Testis (tissue), 3 donors: Measurements from ENCODE around the gene IDE. TPM values are rescaled to one million over a fixed set of nuclear protein-coding genes. Genes with fewer than 3 reads are reported as not detected.
"Not testable (repeated sequence)": the region's sequence is repeated elsewhere in the genome, so short reads cannot be mapped to it uniquely, and the experiment has no call there.

ENCODE experiments used
- DNase-seq: peaks from one replicate; pipeline ENCODE4 v3.0.0-alpha.2; 2019
- H3K27ac ChIP-seq, 2 donors: fragments of 200-600 bp; sonication (generic); one replicate each; pipeline ENCODE4 v1.5.1; 2019
- H3K27me3 ChIP-seq: fragments of 200-600 bp; sonication (generic); one replicate; pipeline ENCODE4 v1.5.1; 2019
- H3K36me3 ChIP-seq: fragments of 200-600 bp; sonication (generic); one replicate; pipeline ENCODE4 v1.5.1; 2017; ENCODE audit warnings: low read depth; ENCODE audit errors: missing control alignments
- H3K4me1 ChIP-seq: fragments of 200-600 bp; sonication (generic); one replicate; pipeline ENCODE4 v1.5.1; 2019
- H3K4me3 ChIP-seq, 2 donors: fragments of 200-600 bp; sonication (generic); one replicate each; pipeline ENCODE4 v1.5.1; 2017 to 2019
- H3K9me3 ChIP-seq: fragments of 200-600 bp; sonication (generic); one replicate; pipeline ENCODE4 v1.5.1; 2017
- POLR2A ChIP-seq: fragments of 450-650 bp; IDR thresholded peaks from one replicate; pipeline ENCODE4 v1.6.1; 2017; ENCODE audit warnings: antibody characterized with exemption, mild to moderate bottlenecking, moderate library complexity
- WGBS, 2 donors: methylation state at CpG; one replicate each; pipeline ENCODE4 v1.1.5; 2018; 5-methylcytosine and 5-hydroxymethylcytosine counted together
- intact Hi-C: fragments of 100-400 bp; cut with DNase I; formaldehyde crosslinking; loops from one replicate; pipeline ENCODE4 v1.15.1; 2023; ENCODE audit warnings: low total_unique reads
- polyA plus RNA-seq: library from polyadenylated mRNA; stranded (reverse); fragments of 350-450 nt; fragmentation: Illumina TruSeq; extraction: RNeasy Lipid Tissue Mini Kit (QIAGEN cat#74804); gene quantifications from one replicate; pipeline ENCODE4 v1.2.3, GENCODE V29; 2014; ENCODE audit warnings: low read depth, low replicate concordance; ENCODE audit not compliant: insufficient read depth
- total RNA-seq, 2 donors: library from RNA; depleted of rRNA; stranded (reverse); fragments of >200 nt; gene quantifications; one replicate each; pipeline ENCODE4 v1.2.3, GENCODE V29; 2016
- TF ChIP-seq, protein P1 (sequence below), 3 experiments: fragments of 450-650 bp in 2 of 3; fragments of 200-600 bp in 1 of 3; sonication (generic) in 1 of 3; IDR thresholded peaks; one replicate each; pipeline ENCODE4 v1.5.1; 2016 to 2019; ENCODE audit warnings: antibody characterized with exemption in 3 of 3, mild to moderate bottlenecking in 2 of 3, moderate library complexity in 1 of 3

The IDE gene
- total and polyA plus RNA-seq, 3 donors from 2014 or later = 28.4 to 78.2 (median 31.1) TPM

DNA sequence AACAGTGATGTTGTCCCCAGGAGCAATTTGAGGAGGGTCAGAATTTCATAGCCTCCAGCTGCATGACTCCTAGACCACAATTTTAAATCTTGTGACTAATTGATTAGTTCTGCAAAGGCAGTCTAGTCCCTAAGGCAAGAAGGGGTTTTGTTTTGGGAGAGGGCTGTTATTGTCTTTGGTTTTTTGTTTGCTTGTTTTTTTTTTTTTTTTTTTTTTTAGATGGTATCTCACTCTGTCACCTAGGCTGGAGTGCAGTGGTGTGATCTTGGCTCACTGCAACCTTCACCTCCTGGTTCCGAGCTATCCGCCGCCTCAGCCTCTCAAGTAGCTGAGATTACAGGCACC is 165.9 kb downstream of the IDE start:
- DNase-seq = no peak
- no peaks in the 10 kb centered on the region for H3K36me3 ChIP-seq
- no peak overlapping the region for H3K27ac ChIP-seq
- no peaks in the 10 kb centered on the region for H3K27me3 ChIP-seq
- no peaks in the 10 kb centered on the region for H3K9me3 ChIP-seq
- H3K4me3 ChIP-seq = no peak overlapping the region
- intact Hi-C loops = no loop called here
- H3K4me1 ChIP-seq = no peaks in the 10 kb centered on the region
- WGBS, 2 donors = 94 to 100% methylated on average over 3 of the region's 3 CpGs
- no peak for TF ChIP-seq POLR2A
- TF ChIP-seq, protein P1, sequence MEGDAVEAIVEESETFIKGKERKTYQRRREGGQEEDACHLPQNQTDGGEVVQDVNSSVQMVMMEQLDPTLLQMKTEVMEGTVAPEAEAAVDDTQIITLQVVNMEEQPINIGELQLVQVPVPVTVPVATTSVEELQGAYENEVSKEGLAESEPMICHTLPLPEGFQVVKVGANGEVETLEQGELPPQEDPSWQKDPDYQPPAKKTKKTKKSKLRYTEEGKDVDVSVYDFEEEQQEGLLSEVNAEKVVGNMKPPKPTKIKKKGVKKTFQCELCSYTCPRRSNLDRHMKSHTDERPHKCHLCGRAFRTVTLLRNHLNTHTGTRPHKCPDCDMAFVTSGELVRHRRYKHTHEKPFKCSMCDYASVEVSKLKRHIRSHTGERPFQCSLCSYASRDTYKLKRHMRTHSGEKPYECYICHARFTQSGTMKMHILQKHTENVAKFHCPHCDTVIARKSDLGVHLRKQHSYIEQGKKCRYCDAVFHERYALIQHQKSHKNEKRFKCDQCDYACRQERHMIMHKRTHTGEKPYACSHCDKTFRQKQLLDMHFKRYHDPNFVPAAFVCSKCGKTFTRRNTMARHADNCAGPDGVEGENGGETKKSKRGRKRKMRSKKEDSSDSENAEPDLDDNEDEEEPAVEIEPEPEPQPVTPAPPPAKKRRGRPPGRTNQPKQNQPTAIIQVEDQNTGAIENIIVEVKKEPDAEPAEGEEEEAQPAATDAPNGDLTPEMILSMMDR (IDR thresholded peaks at IDR 0.05) = no peak

DNA sequence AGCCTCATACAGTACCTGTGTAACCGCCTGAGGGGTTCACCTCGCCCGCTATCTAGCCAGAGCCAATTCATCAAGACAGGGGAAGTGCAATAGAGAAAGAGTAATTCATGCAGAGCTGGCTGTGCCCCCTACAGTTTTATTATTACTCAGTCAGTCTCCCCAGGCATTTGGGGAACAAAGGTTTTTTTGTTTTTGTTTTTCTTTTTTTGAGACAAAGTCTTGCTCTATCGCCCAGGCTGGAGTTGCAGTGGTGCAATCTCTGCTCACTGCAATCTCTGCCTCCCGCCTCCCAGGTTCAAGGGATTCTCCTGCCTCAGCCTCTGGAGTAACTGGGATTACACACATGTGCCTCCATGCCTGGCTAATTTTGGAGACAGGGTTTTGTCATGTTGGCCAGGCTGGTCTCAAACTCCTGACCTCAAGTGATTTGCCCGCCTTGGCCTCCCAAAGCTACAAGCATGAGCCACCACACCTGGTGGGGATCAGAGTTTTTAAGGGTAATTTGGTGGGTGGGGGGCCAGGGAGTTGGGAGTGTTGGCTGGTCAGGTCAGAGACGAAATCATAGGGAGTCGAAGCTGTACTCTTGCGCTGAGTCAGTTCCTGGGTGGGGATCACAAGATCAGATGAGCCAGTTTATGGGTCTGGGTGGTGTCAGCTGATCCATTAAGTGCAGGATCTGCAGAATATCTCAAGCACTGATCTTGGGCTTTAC is 166.4 kb downstream of the IDE start:
- TF ChIP-seq, protein P1 (IDR thresholded peaks at IDR 0.05) = no peak
- no peak for TF ChIP-seq POLR2A
- Histone ChIP-seq H3K4me3 (no peak overlapping the region), H3K4me1 (no peaks in the 10 kb centered on the region), H3K36me3 (no peaks in the 10 kb centered on the region), H3K27ac (no peak overlapping the region), H3K27me3 (no peaks in the 10 kb centered on the region), H3K9me3 (no peaks in the 10 kb centered on the region)
- intact Hi-C loops = no loop called here
- WGBS, 2 donors = 63 to 80% methylated on average over 9 of the region's 9 CpGs
- no peak for DNase-seq

DNA sequence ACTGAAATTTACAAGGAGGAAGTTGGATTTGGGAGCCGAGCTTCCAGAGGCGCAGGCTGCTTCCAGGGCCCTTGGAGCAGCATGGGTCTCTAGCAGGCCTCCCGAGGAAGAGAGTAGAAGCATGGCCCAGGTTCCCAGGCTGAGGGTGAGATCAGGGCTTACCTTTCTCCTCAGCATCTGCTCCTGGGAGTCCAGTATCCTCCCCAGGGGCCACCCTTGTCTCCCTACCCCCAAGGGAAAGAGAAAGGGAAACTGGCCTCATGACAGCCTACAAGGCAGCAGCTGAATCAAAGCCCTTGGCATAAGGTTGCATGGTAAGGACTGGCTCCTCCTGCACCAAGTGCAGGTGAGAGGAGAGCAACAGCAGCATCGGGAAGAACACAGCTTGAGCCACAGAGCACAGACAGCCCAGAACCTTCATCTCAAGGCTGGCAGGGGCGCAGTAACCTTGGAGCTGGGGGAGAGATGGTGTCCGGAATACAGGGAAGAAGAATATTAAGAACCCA is 168.4 kb downstream of the IDE start:
- TF ChIP-seq POLR2A = no peak
- TF ChIP-seq, protein P1 (IDR thresholded peaks at IDR 0.05) = no peak
- no peaks in the 10 kb centered on the region for H3K9me3 ChIP-seq
- no peaks in the 10 kb centered on the region for H3K36me3 ChIP-seq
- no peaks in the 10 kb centered on the region for H3K4me1 ChIP-seq
- intact Hi-C loops = no loop called here
- no peak for DNase-seq
- H3K4me3 ChIP-seq = no peak overlapping the region
- WGBS, 2 donors = 63 to 71% methylated on average over 6 of the region's 6 CpGs
- no peak overlapping the region for H3K27ac ChIP-seq
- no peaks in the 10 kb centered on the region for H3K27me3 ChIP-seq

DNA sequence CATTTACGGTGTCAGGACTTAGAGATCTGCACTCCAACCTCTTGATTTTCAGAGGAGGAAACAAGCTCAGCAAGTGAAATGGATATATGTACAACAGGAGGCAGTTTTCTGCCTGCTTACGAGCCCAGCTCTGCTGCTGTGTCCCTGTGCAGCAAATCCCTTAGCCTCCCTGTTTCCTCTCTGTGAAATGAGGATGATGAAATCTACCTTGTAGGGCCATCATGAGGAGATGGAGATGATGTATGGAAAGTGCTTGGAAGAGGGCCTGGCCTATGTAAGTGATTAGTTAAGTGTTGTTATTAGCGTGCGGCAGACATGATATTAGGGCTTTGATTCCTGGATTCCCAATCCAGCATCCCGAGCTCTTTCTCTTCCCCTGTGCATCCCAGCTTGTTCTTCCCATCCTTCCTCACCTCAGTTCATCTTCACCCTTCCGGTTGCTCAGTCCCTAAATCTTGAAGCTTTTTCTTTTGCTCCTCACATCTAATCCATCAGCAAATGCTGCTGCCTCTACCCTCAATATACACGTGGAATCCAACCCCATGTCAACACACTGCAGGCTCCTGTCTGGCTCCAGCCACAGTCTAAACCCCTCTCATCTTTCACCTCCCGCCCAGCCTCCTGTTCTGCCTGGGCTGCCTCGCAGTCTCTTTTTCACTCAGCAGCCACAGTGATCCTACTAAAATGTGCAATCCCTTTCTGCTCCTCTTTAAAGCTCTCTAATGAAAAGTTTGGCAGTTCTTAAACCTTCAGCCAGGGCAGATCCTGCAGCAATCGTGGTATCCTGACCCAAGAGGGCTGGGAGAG is 169.1 kb downstream of the IDE start:
- H3K27me3 ChIP-seq = no peaks in the 10 kb centered on the region
- no peak for TF ChIP-seq POLR2A
- TF ChIP-seq, protein P1 (IDR thresholded peaks at IDR 0.05) = no peak
- H3K9me3 ChIP-seq = no peaks in the 10 kb centered on the region
- H3K4me3 ChIP-seq = no peak overlapping the region
- no peak overlapping the region for H3K27ac ChIP-seq
- H3K36me3 ChIP-seq = no peaks in the 10 kb centered on the region
- DNase-seq = no peak
- intact Hi-C loops = no loop called here
- no peaks in the 10 kb centered on the region for H3K4me1 ChIP-seq
- 65 to 72% methylated on average over 10 of the region's 10 CpGs for WGBS, 2 donors

DNA sequence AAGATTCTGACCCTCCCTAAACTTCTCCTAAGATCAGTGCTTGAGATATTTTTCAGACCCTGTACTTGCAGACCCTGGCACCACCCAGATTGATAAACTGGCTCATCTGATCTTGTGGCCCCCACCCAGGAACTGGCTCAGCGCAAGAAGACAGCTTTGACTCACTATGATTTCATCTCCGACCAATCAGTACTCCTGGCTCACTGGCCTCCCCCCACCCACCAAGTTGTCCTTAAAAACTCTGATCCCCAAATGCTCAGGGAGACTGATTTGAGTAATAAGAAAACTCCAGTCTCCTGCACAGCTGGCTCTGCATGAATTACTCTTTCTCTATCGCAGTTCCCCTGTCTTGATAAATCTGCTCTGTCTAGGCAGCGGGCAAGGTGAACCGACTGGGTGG is 171.7 kb downstream of the IDE start:
- intact Hi-C loops, H3K27ac ChIP-seq, H3K9me3 ChIP-seq, DNase-seq, H3K36me3 ChIP-seq, H3K27me3 ChIP-seq, H3K4me1 ChIP-seq, H3K4me3 ChIP-seq: not testable (repeated sequence)
- WGBS, 2 donors = 78 to 87% methylated on average over 5 of the region's 5 CpGs

Other genes starting within 250 kb of the IDE start
- 10 to 100 TPM; 11.5 to 14.6 TPM for gene KIF11, start 19.0 kb upstream of the IDE start, total RNA-seq
- 13.6 TPM for gene KIF11, start 19.0 kb upstream of the IDE start, polyA plus RNA-seq
- 1 to 10 TPM; 2.6 to 4.0 TPM for gene HHEX, start 115.9 kb upstream of the IDE start, total RNA-seq
- 5.6 TPM for gene HHEX, start 115.9 kb upstream of the IDE start, polyA plus RNA-seq